ENCODE measurements around the gene ANXA3. TPM values are rescaled to one million over a fixed set of nuclear protein-coding genes. Genes with fewer than 3 reads are reported as not detected.

ANXA3 gene
- total RNA-seq, 2 donors from 2014 or later, result 17.9 to 24.0 TPM

GRCh38 chr4:78520808-78521226 is 30.8 kb upstream of the ANXA3 start:
- H3K4me1 ChIP-seq (ENCODE audit: control insufficient read depth in 1 of 2, low read depth in 2 of 2), result no peaks in the 10 kb centered on the region
- ATAC-seq (ENCODE audit: insufficient number of reproducible peaks, low FRiP score, low read depth), result no peak
- H3K27ac ChIP-seq, result no peak overlapping the region
- no peaks in the 10 kb centered on the region for H3K36me3 ChIP-seq
- TF ChIP-seq CTCF (IDR thresholded peaks at IDR 0.05), result no peak
- H3K9me3 ChIP-seq, result no peaks in the 10 kb centered on the region
- DNase-seq (ENCODE audit: low spot score), result no peak
- no peak overlapping the region for H3K4me3 ChIP-seq
- H3K27me3 ChIP-seq (replicated peaks; ENCODE audit: insufficient read depth), result no peaks in the 10 kb centered on the region

GRCh38 chr4:78524009-78524408 is 27.6 kb upstream of the ANXA3 start:
- no peak overlapping the region for H3K27ac ChIP-seq
- H3K27me3 ChIP-seq (replicated peaks; ENCODE audit: insufficient read depth), result no peaks in the 10 kb centered on the region
- no peaks in the 10 kb centered on the region for H3K36me3 ChIP-seq
- DNase-seq (ENCODE audit: low spot score) (no peak), ATAC-seq (ENCODE audit: insufficient number of reproducible peaks, low FRiP score, low read depth) (no peak)
- H3K9me3 ChIP-seq, result no peaks in the 10 kb centered on the region
- H3K4me3 ChIP-seq, result no peak overlapping the region
- TF ChIP-seq CTCF (IDR thresholded peaks at IDR 0.05), result no peak
- no peaks in the 10 kb centered on the region for H3K4me1 ChIP-seq (ENCODE audit: control insufficient read depth in 1 of 2, low read depth in 2 of 2)

GRCh38 chr4:78525559-78525958 is 26.0 kb upstream of the ANXA3 start:
- H3K27ac ChIP-seq, result no peak overlapping the region

GRCh38 chr4:78527103-78527502 is 24.5 kb upstream of the ANXA3 start:
- H3K4me3 ChIP-seq, result no peak overlapping the region
- DNase-seq (ENCODE audit: low spot score) (no peak), ATAC-seq (ENCODE audit: insufficient number of reproducible peaks, low FRiP score, low read depth) (no peak)
- H3K27ac ChIP-seq, result no peak overlapping the region
- H3K36me3 ChIP-seq, result no peaks in the 10 kb centered on the region
- H3K9me3 ChIP-seq, result no peaks in the 10 kb centered on the region
- TF ChIP-seq CTCF (IDR thresholded peaks at IDR 0.05), result no peak
- no peaks in the 10 kb centered on the region for H3K4me1 ChIP-seq (ENCODE audit: control insufficient read depth in 1 of 2, low read depth in 2 of 2)
- no peaks in the 10 kb centered on the region for H3K27me3 ChIP-seq (replicated peaks; ENCODE audit: insufficient read depth)

More at GRCh38 chr4:78525559-78525958, 26.0 kb upstream of the ANXA3 start:
- H3K9me3 ChIP-seq, result no peaks in the 10 kb centered on the region
- DNase-seq (ENCODE audit: low spot score) (no peak), ATAC-seq (ENCODE audit: insufficient number of reproducible peaks, low FRiP score, low read depth) (no peak)
- no peaks in the 10 kb centered on the region for H3K27me3 ChIP-seq (replicated peaks; ENCODE audit: insufficient read depth)
- H3K4me3 ChIP-seq, result no peak overlapping the region
- no peak for TF ChIP-seq CTCF (IDR thresholded peaks at IDR 0.05)
- H3K4me1 ChIP-seq (ENCODE audit: control insufficient read depth in 1 of 2, low read depth in 2 of 2), result no peaks in the 10 kb centered on the region
- H3K36me3 ChIP-seq, result no peaks in the 10 kb centered on the region

GRCh38 chr4:78527555-78527954 is 24.0 kb upstream of the ANXA3 start:
- Histone ChIP-seq H3K27ac (no peak overlapping the region), H3K4me1 (ENCODE audit: control insufficient read depth in 1 of 2, low read depth in 2 of 2) (no peaks in the 10 kb centered on the region), H3K4me3 (no peak overlapping the region), H3K9me3 (no peaks in the 10 kb centered on the region), H3K27me3 (replicated peaks; ENCODE audit: insufficient read depth) (no peaks in the 10 kb centered on the region), H3K36me3 (no peaks in the 10 kb centered on the region)
- DNase-seq (ENCODE audit: low spot score) (no peak), ATAC-seq (ENCODE audit: insufficient number of reproducible peaks, low FRiP score, low read depth) (no peak)
- TF ChIP-seq CTCF (IDR thresholded peaks at IDR 0.05), result no peak

Measured in thoracic aorta (tissue), 2 donors.